Endothelial cell of umbilical vein (primary cell): Measurements from ENCODE around the gene SOX15. TPM values are rescaled to one million over a fixed set of nuclear protein-coding genes. Genes with fewer than 3 reads are reported as not detected.

ENCODE experiments used
- BruUV-seq: library from RNA; stranded (reverse); fragments of 400-500 nt; replicated peaks from 2 replicates; lab custom pipeline; 2021; lab: Mats Ljungman, UMichigan
- CTCF ChIA-PET: fragments of 300-600, 350-600 bp; sonication (Branson Sonifier 250); formaldehyde crosslinking; loops from one replicate; lab custom pipeline; 2021; ENCODE audit warnings: antibody characterized with exemption, inconsistent platforms; lab: Charles Lee
- POLR2A ChIA-PET: fragments of 300-600, 350-600 bp; sonication (Branson Sonifier 250); formaldehyde crosslinking; loops from one replicate; lab custom pipeline; 2021; ENCODE audit warnings: antibody characterized with exemption, inconsistent platforms; lab: Charles Lee
- DNase-seq: peaks from one replicate; pipeline ENCODE4 v3.0.0-alpha.2; 2011; ENCODE audit warnings: low read depth, low spot score
- FAIRE-seq: peaks from 2 replicates; lab custom pipeline; 2011; peaks lifted over from hg19 to GRCh38; lab: Jason Lieb, UNC
- H2AFZ ChIP-seq: 2 replicates; pipeline ENCODE4 v1.6.0; 2012; ENCODE audit warnings: low read depth, low read length, control low read depth, inconsistent platforms
- H3K27ac ChIP-seq: 2 replicates; pipeline ENCODE4 v1.5.1; 2011; ENCODE audit warnings: low read depth, mild to moderate bottlenecking, control low read depth, low read length, moderate library complexity; ENCODE audit not compliant: insufficient read depth
- H3K27me3 ChIP-seq, 2 experiments: 2 replicates each; pipeline versions ENCODE4 v1.6.0 to v1.6.1; 2011; ENCODE audit warnings: low read length in 2 of 2, mixed read lengths in 1 of 2; ENCODE audit not compliant: control insufficient read depth in 2 of 2, insufficient read depth in 2 of 2
- H3K36me3 ChIP-seq, 2 experiments: 2 replicates in 1 of 2; 3 replicates in 1 of 2; pipeline ENCODE4 v1.5.1; 2011; ENCODE audit warnings: low read length in 2 of 2, mild to moderate bottlenecking in 1 of 2, moderate library complexity in 1 of 2; ENCODE audit not compliant: control insufficient read depth in 2 of 2, insufficient read depth in 2 of 2; ENCODE audit errors: extremely low read depth in 1 of 2
- H3K4me1 ChIP-seq: 3 replicates; pipeline ENCODE4 v1.5.1; 2011; ENCODE audit warnings: mild to moderate bottlenecking, low read length; ENCODE audit not compliant: control insufficient read depth, insufficient read depth; ENCODE audit errors: extremely low read depth
- H3K4me2 ChIP-seq: 2 replicates; pipeline ENCODE4 v1.6.1; 2011; ENCODE audit warnings: low read length, control low read depth, mixed read lengths; ENCODE audit not compliant: insufficient read depth
- H3K4me3 ChIP-seq, 3 experiments: fragments of 200-600 bp in 1 of 3; sonication (generic), shearing (Covaris generic) in 1 of 3; replicated peaks in 1 of 3; 2 replicates each; pipeline ENCODE4 v1.5.1; 2011 to 2016; ENCODE audit warnings: control low read depth in 3 of 3, low read length in 3 of 3, mild to moderate bottlenecking in 2 of 3, inconsistent platforms in 1 of 3, low read depth in 1 of 3, moderate library complexity in 1 of 3; ENCODE audit not compliant: insufficient read depth in 1 of 3
- H3K79me2 ChIP-seq: 2 replicates; pipeline ENCODE4 v1.6.0; 2012; ENCODE audit warnings: low read length, inconsistent platforms; ENCODE audit not compliant: control insufficient read depth, insufficient read depth
- H3K9ac ChIP-seq: replicated peaks from 2 replicates; pipeline ENCODE3; 2011; ENCODE audit warnings: low read length, control low read depth; ENCODE audit not compliant: insufficient read depth; ENCODE audit errors: extremely low read depth
- H3K9me1 ChIP-seq: replicated peaks from 3 replicates; pipeline ENCODE4 v1.6.0; 2011; ENCODE audit warnings: mild to moderate bottlenecking, low read length; ENCODE audit not compliant: control insufficient read depth, insufficient read depth; ENCODE audit errors: extremely low read depth
- H3K9me3 ChIP-seq: replicated peaks from 2 replicates; pipeline ENCODE4 v1.5.1; 2012; ENCODE audit warnings: low read length, inconsistent platforms; ENCODE audit not compliant: control insufficient read depth, insufficient read depth
- H4K20me1 ChIP-seq: replicated peaks from 2 replicates; pipeline ENCODE3; 2011; ENCODE audit warnings: mild to moderate bottlenecking, low read length; ENCODE audit not compliant: control insufficient read depth, insufficient read depth; ENCODE audit errors: extremely low read depth
- CTCF ChIP-seq, 2 donors: IDR thresholded peaks; 1 replicate in 1 of 2; 2 replicates in 1 of 2; pipeline ENCODE4 v1.5.1; 2011; ENCODE audit warnings: low read length in 2 of 2, mild to moderate bottlenecking in 2 of 2, moderate library complexity in 2 of 2, control low read depth in 1 of 2, inconsistent platforms in 1 of 2, low read depth in 1 of 2; ENCODE audit not compliant: insufficient read depth in 1 of 2; ENCODE audit errors: extremely low read depth in 1 of 2
- EZH2 ChIP-seq: IDR thresholded peaks from 2 replicates; pipeline ENCODE4 v1.6.1; 2012; ENCODE audit warnings: borderline replicate concordance, low read depth, mild to moderate bottlenecking, moderate library complexity, low read length, inconsistent platforms; ENCODE audit not compliant: severe bottlenecking
- FOS ChIP-seq: IDR thresholded peaks from 2 replicates; pipeline ENCODE4 v1.6.1; 2011; ENCODE audit warnings: mild to moderate bottlenecking, low read length, moderate library complexity, borderline replicate concordance; ENCODE audit not compliant: insufficient read depth
- GATA2 ChIP-seq: IDR thresholded peaks from 2 replicates; pipeline ENCODE4 v1.7.0; 2011; ENCODE audit warnings: low read depth, mild to moderate bottlenecking, moderate library complexity, mixed read lengths, low read length; ENCODE audit not compliant: insufficient read length, insufficient read depth
- JUN ChIP-seq: IDR thresholded peaks from 2 replicates; pipeline ENCODE4 v1.6.1; 2011; ENCODE audit warnings: borderline replicate concordance, low read depth; ENCODE audit not compliant: insufficient read length, insufficient read depth
- MAX ChIP-seq: IDR thresholded peaks from 2 replicates; pipeline ENCODE4 v1.6.1; 2011; ENCODE audit not compliant: insufficient read depth, insufficient read length
- MYC ChIP-seq: IDR thresholded peaks from one replicate; pipeline ENCODE4 v1.6.1; 2011; ENCODE audit warnings: mild to moderate bottlenecking, low read depth, low read length
- POLR2A ChIP-seq: IDR thresholded peaks from 2 replicates; pipeline ENCODE4 v1.6.1; 2012; ENCODE audit warnings: low read depth, mild to moderate bottlenecking, control low read depth, low read length
- POLR2AphosphoS5 ChIP-seq: IDR thresholded peaks from 2 replicates; pipeline ENCODE4 v1.6.1; 2012; ENCODE audit warnings: low read depth, mild to moderate bottlenecking, control low read depth, low read length, moderate library complexity; ENCODE audit not compliant: insufficient read depth
- dilution Hi-C: fragments of 300-500 bp; cut with MboI; formaldehyde crosslinking; loops from one replicate; pipeline ENCODE4 v1.15.0; 2019; ENCODE audit warnings: low sequenced_read_pairs; ENCODE audit not compliant: extremely low pct_ligation_motif_present
- intact Hi-C: fragments of 100-400 bp; cut with micrococcal nuclease; formaldehyde crosslinking; loops from one replicate; pipeline ENCODE4 v1.10.0; 2022
- polyA plus RNA-seq, 4 experiments: library from polyadenylated mRNA; depleted of rRNA in 3 of 4; stranded (reverse) in 3 of 4; unstranded in 1 of 4; fragments of >200 nt; gene quantifications; 2 replicates each; pipeline versions ENCODE4 v1.2.1 to v1.2.3, GENCODE V29; 2011 to 2012; ENCODE audit warnings: missing spikeins in 1 of 4
- total RNA-seq: library from RNA; stranded (reverse); gene quantifications from 2 replicates; pipeline ENCODE4 v1.2.3, GENCODE V29; 2021

The SOX15 gene
- total and polyA plus RNA-seq, 2 donors (not counting 3 experiments of a cell fraction or from before 2014, with no cell fraction given): 0.26 to 0.46 TPM

GRCh38 chr17:7548585-7549400 is 41.1 kb downstream of the SOX15 start, which contains the start of gene TNFSF12:
Gene TNFSF12, plus strand, starts transcription at chr17:7549058. Its CDS starts 96 bp downstream, at chr17:7549154.
- Histone ChIP-seq H3K9me3 (no peaks in the 10 kb centered on the region), H3K79me2 (no peaks in the 10 kb centered on the region), H3K4me2 (peak within 1 kb of the TSS; percentile 87), H3K36me3 (no peaks in the 10 kb centered on the region), H3K4me1 (peaks cover 10% of the 10 kb centered on the region), H3K27ac (no peak within 1 kb of the TSS), H3K9me1 (no peaks in the 10 kb centered on the region), H4K20me1 (no peaks in the 10 kb centered on the region), H2AFZ (peak within 1 kb of the TSS; percentile 68), H3K4me3 (peak within 1 kb of the TSS; percentile 24 to 60 (median 40)), H3K27me3 (no peaks in the 10 kb centered on the region), H3K9ac (peak within 1 kb of the TSS; percentile 49)
- ChIA-PET POLR2A (no interaction called here), CTCF (interaction anchor here (0.8 to 5.1 kb wide), 5 partner anchors 9 to 34 kb away, joined by 3 to 32 read pairs (median 4); partner anchors contain the start of gene TNFSF13)
- peak; percentile 67 for FAIRE-seq
- no TSS peak for BruUV-seq
- DNase-seq: peak; percentile 40
- intact Hi-C loops: no loop called here
- dilution Hi-C loops: no loop called here
- peak in 1 of 2 donors; percentile 31 for TF ChIP-seq CTCF (IDR thresholded peaks at IDR 0.05; ENCODE audit: extremely low read depth in 1 of 2, insufficient read depth in 1 of 2, low read depth in 1 of 2, low read length in 2 of 2)
- TF ChIP-seq POLR2AphosphoS5: peak; percentile 32
- TF ChIP-seq EZH2: no peak
- no peak for TF ChIP-seq MYC
- no peak for TF ChIP-seq JUN
- no peak for TF ChIP-seq MAX
- TF ChIP-seq POLR2A: peak; percentile 72
- no peak for TF ChIP-seq GATA2
- no peak for TF ChIP-seq FOS
